ENCODE measurements around the gene CATSPERD.

DNA sequence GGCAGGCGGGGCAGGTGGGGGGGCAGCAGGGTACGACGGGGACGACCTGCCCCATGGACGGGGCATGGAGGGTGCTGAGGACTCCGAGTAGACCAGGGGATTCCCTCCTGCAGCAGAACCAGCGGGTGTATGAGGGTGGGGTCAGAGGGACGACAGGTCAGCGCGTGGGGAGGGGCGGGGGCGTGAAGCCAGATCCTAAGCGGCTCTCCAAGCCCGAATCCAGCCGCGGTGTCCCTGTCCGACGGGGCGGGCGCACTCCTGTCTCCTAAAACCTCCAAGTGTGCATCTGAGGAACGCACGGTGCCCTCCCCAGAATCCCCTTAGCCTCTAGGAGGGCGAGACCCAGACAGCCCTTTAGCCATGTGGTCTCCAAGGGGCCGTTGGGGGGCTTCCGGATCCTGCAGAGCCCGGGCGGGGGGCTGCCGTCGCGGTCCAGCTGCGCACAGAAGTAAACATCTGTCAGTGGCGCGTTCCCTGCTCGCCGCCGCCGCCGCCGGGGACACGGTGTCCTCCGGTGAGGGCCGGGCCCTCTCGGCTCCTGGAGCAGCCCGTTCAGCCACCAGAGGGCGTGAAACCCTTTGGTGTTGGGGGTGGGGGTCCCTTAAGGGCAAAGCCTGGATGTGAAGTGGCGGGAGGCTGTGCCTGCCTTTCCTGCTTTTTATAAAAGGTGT lies 85.2 kb downstream of the CATSPERD start:
- TF ChIP-seq, protein P1, sequence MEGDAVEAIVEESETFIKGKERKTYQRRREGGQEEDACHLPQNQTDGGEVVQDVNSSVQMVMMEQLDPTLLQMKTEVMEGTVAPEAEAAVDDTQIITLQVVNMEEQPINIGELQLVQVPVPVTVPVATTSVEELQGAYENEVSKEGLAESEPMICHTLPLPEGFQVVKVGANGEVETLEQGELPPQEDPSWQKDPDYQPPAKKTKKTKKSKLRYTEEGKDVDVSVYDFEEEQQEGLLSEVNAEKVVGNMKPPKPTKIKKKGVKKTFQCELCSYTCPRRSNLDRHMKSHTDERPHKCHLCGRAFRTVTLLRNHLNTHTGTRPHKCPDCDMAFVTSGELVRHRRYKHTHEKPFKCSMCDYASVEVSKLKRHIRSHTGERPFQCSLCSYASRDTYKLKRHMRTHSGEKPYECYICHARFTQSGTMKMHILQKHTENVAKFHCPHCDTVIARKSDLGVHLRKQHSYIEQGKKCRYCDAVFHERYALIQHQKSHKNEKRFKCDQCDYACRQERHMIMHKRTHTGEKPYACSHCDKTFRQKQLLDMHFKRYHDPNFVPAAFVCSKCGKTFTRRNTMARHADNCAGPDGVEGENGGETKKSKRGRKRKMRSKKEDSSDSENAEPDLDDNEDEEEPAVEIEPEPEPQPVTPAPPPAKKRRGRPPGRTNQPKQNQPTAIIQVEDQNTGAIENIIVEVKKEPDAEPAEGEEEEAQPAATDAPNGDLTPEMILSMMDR (optimal IDR thresholded peaks at IDR 0.05 in 1 of 3, IDR thresholded peaks at IDR 0.05 in 1 of 3, conservative IDR thresholded peaks at IDR 0.05 in 1 of 3; ENCODE audit: extremely low read depth in 1 of 3, insufficient read depth in 2 of 3, low read length in 3 of 3): peak; percentile 37 to 78 (median 70)
- TF ChIP-seq EZH2 (IDR thresholded peaks at IDR 0.05; ENCODE audit: low read length): peak; percentile 84
